HG03064 (cell line): ENCODE data around the gene DRC3.

Experiments used
- ATAC-seq: cut with Tn5 transposase; IDR thresholded peaks from one replicate; pipeline ENCODE4 v1.9.1; 2021; ENCODE audit warnings: low read depth; ENCODE audit not compliant: unreplicated experiment

The DRC3 gene

GRCh38 chr17:18041776-18042175 lies 69.1 kb downstream of the DRC3 start:
- ATAC-seq: no peak

DNA sequence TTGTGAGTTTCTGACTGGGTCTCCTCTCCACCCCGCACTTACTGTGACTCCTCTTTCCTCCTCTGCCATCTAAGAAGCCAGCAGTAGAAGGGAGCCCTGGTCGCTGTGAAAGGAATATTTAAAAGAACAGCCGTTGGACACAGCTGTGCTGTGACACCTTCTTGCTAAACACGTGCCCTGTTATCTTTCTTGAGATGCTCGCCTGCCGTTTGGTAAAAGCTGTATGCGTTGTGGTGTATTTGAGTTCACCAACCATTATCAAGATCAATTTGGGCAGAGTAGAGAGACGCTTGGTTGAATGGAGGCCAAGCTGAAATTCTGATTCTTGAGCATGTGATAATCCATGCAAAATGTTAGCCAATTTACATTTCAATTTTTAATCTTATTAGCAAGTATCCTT lies 70.3 kb downstream of the DRC3 start:
- no peak for ATAC-seq

DNA sequence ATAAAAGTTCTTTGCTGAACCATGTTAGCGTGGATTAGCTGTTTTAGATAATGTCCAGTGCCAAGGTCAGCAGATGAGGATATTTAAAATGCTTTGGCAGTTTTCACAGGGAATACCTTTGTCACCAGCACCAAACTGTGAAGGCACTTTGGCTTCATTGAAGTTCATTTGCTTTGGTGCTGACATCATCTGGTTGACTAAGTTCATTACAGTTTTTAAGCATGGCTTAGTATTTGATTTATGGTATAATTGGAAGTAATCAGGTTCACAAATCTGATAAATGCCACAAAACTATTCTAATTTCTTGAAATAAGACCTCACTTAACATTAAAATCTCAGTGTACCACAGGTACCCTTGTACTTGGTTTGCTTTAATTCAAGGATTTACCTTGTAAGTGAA lies 70.8 kb downstream of the DRC3 start:
- ATAC-seq: no peak

GRCh38 chr17:18044609-18045008 lies 71.9 kb downstream of the DRC3 start:
- ATAC-seq: no peak

DNA sequence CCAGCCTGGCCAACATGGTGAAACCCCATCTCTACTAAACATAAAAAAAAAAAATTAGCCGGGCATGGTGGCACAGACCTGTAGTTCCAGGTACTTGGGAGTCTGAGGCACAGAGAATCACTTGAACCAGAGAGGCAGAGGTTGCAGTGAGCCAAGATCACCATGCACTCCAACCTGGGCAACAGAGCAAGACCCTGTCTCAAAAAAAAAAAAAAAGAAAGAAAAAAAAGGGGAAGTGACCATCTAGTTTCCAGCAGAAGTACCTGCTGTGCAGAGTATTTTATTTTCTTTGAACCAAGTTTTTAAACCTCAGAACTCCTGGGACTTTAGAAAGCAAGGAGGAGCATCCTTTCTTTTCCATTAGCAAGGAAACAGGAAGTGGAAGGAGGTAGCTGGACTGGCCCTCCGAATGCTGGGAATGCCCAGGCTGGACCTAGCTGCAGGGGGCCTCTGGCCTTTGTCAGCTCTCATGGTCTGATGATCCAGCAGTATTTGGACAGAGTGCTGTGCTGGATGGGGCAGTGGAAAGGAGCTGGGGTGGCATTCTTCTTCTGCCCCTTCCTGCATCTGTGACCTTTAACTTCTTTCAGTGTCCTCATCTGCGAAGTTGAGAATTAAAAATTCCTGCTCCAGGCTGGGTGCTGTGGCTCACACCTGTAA lies 73.2 kb downstream of the DRC3 start:
- ATAC-seq: no peak

DNA sequence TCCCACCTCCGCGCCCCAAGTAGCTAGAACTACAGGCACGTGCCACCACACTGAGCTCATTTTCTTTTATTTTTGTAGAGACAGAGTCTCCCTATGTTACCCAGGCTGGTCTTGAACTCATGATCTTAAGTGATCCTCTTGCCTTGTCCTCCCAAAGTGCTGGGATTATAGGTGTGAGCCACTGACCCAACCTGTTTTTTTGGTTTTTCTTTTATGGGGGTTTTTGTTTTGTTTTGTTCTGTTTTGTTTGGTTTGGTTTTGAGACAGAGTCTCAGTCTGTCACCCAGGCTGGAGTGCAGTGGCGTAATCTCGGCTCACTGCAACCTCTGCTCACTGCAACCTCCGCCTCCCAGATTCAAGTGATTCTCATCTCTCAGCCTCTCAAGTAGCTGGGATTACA lies 82.9 kb downstream of the DRC3 start:
- no peak for ATAC-seq

GRCh38 chr17:18056214-18056613 lies 83.6 kb downstream of the DRC3 start:
- no peak for ATAC-seq

DNA sequence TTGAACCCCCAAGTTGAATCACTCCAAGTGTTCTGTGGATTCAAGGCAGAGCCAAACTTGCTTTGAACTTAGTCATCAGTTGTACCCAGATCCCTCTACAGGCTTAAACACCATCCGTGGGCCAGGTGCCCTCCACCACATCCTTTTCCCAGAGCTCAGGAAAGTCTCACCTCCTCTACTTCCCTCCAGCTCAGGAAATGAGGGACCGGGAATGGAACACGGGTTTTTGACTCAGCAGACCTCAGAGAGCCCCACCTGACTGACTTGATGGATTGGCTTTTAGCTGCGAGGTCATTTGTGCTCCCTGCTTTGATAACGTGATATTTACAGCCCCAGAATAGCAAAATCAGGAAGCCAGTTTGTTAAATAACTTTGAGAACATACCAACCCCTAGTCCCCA lies 86.6 kb downstream of the DRC3 start:
- no peak for ATAC-seq

DNA sequence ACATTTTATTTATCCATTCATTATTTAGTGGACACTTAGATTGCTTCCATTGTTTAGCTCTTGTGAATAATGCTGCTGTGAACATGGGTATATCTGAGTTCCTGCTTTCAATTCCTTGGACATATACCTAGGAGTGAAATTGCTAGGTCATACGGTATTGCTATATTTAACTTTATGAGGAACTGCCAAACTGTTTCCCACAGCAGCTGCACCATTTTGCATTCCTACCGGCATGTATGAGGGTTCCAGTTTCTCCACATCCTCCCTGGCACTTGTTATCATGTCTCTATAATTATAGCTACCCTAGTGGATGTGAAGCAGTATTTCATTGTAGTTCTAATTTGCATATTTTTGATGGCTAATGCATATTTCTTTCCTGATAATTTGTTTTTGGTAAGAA lies 91.4 kb downstream of the DRC3 start:
- ATAC-seq: no peak

GRCh38 chr17:18065546-18065945 lies 92.9 kb downstream of the DRC3 start:
- no peak for ATAC-seq
